Activated T-cell treated with anti-CD3 and anti-CD28 coated beads for 24 hours (primary cell): ENCODE data around the gene ASAP2.

Source experiments
- DNase-seq: peaks from one replicate; pipeline ENCODE4 v3.0.0-alpha.2; 2020; ENCODE audit warnings: low read depth

ASAP2 gene

GRCh38 chr2:9275399-9275798, 68.8 kb downstream of the ASAP2 start:
- no peak for DNase-seq

DNA sequence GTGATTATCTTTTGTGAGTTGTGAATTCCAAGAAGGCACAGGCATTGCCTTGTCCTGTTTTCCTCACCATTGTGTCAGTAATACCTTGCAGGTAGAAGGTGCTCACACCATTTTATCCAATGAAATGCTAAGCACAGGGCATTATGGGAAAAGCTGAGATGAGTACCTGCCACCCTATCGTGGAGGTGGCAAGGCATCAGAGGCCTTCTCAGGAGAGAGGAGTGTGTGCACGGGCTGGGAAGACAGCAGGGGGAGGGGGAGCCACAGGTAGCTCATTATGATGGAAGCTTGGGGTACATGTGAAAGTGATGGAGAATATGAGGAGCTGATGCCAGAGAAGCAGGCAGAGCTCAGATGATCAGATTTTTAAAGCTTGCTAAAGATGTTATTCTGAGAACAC, 69.5 kb downstream of the ASAP2 start:
- DNase-seq, result no peak

DNA sequence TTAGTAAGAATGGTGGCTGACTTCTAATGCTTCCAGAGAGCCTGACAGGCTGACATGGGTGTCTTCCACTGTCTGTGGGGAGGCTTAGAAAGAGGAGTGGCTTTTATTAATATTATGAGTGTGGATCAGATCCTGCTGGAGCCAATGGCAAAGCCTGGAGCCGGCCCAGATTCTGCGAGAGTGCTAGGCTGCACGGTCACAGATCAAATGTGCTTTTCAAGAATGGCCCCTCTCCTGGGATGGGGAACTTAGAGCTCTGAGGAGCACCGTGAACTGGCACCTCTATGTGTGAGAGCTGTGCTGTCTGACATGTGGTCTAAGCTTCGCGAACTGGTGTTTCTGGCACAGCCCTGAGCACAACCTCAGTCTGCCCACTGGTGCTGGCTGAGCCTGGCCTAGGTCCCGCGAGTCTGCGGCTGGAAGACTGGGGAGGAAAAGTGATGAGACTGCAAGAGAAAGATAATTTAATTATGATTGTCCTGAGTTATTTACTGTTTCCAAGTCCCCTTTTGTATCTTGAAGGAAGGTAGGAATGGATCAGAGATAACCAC, 70.4 kb downstream of the ASAP2 start:
- no peak for DNase-seq

- no peak for DNase-seq
Measured at GRCh38 chr2:9278439-9278838, 71.8 kb downstream of the ASAP2 start.

GRCh38 chr2:9279426-9279825, 72.8 kb downstream of the ASAP2 start:
- DNase-seq, result no peak

- DNase-seq, result no peak
Measured at GRCh38 chr2:9280224-9280623, 73.6 kb downstream of the ASAP2 start.

GRCh38 chr2:9281145-9281544, 74.5 kb downstream of the ASAP2 start:
- DNase-seq, result no peak

DNA sequence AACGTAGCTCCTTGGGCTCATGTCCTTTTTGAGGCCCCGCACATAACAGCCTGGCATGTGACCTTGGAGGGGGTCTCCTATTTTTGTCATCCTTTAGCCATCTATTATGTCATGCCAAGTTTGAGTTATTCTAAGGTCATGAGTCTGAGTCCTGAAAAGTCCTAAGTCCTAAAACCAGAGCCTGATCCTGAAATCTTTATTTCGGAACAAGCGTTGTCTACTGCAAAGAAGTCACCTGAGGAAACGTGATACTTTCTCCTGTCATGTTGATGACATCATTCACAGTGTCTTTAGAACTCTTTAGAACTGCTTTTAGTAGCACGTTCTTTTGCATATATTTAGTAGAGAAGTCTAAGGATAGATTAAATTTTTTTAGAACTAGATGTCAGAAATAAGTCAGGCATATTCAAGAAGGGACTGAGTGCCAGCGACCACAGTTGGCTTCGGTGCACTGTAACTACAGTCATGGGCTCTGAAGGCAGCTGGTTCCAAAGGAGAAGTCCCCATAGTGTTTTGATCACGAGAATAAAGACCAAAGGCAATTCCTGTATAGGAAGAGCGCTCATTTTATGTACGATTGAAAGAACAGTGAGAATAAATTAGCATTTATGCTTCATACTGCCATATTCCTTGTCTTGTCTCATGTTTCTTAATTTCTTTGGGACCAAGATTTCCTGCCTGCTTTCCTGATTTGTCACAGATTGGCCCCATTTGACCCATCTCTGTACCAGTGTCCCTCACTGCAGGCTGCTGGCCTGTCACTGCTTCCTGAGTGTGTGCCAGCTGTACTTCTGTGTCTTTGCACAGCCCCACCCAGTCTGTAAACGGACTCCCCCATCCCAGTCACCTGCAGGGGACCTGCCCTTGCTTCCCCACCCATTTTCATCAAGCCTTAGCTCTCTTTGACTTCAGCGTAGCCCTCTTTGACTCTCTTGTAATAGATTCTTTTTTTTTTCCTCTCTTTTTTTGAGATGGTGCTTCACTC, 75.8 kb downstream of the ASAP2 start:
- no peak for DNase-seq

DNA sequence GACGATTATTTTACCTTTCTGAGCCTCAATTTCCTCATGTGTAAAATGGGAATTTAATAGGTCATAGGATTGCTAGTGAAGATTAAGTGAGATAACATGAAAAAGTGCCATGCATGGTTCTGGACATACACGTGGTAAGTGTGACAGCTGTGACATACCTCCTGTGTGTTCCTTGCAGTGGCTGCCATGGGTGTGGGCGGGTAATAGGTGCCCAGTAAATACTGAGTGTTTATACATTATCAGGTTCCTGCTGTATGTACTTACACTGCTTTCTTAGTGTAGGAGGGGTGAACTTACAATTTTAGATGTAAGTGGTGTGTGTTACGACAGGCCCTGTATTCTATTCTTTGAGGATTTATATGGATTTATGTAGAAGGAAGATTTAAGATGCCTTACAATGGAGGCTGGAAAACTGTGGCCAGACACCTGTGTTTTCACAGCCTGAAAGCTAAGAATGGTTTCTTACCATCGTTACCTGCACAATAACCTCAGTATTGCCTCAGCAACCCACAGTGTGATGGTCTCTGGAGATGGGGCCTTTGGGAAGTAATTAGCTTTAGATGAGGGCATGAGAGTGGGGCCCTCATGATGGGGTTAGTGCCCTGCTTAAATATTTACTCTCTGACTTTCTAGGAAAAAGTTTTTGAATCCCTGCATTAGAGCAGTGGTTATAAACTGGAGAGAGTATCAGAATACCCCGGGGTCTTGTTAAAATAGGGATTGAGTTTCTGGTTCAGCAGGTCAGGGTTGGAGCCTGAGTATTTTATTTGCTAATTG, 78.1 kb downstream of the ASAP2 start:
- no peak for DNase-seq

- no peak for DNase-seq
Measured at GRCh38 chr2:9285385-9285920, 78.8 kb downstream of the ASAP2 start.

DNA sequence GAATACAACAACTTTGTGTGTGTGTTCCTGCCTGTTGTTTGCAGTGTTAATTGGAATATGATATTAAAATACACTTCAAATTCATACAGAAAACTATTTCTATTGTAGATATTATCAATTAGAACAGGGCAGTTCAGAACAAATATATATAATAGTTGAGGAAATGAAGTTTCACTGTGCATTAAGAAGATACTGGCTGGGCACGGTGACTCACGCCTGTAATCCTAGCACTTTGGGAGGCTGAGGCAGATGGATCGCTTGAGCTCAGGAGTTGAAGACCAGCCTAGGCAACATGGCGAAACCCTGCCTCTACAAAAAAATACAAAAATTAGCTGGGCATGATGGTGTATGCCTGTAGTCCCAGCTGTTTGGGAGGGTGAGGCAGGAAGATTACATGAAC, 79.3 kb downstream of the ASAP2 start:
- no peak for DNase-seq

DNA sequence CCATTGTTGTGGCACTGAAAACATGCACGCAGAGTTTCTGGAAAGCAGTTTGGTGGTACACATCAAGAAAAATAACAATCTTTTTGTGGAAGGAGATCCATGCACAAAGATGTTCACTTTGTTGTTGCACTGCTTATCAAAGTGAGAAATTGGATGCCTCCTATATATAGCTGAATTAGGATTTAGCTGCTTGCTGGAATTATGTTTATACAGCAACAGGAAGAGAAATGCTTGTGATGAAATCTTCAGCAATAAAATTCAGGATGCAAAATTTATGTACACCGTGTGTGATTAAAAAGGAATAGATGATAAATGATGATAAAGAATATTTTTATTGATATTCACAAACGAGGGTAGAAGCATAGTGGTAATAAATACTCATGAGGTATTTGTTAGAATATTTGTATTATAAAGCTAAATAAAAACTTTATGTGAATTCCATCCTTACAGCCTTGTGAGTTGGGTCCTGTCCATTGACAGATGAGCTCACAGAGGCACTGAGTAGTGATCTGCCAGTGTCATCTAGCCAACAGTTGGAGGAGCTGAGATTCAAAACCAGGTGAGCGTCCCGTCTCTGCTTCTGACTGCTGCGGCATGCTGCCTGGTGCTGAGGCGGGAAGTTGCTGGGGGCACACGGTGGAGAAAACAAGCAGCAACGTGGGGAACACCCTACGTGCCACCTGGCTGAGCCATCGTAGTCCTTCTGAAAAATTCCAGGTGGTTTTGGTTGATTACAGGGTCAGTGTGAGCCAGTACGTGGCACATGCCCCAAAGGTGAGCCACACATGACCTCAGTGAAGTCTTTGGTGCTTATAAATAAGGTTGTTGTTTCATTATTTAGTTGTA, 80.2 kb downstream of the ASAP2 start:
- DNase-seq, result no peak

DNA sequence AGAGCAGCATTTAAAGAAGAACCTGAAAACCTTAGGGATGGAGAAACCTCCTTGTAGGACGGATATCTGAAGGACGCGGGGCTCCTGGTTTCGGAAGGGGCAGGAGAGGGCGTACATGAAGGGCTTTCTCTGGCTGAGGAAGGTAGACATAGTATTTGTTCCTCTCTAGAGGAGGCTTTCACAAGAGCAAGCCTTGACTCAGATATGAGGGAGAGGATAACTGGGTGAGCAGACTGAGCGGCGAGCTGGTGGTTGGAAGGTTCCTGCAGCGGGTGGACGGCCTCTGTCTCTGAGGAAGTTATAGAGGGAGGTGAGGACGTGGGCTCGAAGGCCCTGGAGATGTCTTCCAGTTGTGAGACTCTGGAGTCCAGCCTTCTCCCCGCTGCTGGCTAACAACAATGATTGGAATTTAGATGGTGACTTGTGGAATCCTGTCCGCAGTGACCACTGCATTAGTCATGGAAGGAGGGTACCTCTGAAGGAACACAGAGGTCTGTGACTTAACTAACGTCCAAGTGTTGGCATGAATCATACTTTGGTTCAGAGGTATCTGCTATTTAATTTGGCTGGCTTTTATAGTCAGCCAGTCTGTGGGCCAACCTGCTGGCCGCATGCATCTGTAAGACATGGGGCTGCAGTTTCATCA, 80.9 kb downstream of the ASAP2 start:
- no peak for DNase-seq

- no peak for DNase-seq
Measured at GRCh38 chr2:9288233-9288632, 81.6 kb downstream of the ASAP2 start.

- no peak for DNase-seq
Measured at GRCh38 chr2:9288681-9289338, 82.2 kb downstream of the ASAP2 start.

DNA sequence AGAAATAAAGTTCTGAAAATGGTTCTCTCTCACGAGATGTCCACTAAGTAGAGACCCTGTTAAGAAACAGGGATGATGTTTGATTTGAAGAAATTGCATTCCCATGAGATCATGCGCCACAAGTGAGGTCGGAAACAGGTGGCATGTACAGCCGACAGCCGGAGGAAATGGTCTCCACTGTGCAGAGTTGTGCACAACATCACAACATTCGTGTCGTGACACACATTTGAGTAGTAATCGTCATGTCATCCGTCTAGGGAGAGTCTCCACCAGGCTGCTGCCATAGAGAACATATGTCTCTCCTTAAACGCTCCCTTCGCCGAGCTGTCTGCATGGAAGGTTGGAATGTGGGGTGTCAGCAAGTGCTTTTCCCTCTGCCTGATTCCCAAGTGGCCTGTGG, 84.7 kb downstream of the ASAP2 start:
- no peak for DNase-seq

DNA sequence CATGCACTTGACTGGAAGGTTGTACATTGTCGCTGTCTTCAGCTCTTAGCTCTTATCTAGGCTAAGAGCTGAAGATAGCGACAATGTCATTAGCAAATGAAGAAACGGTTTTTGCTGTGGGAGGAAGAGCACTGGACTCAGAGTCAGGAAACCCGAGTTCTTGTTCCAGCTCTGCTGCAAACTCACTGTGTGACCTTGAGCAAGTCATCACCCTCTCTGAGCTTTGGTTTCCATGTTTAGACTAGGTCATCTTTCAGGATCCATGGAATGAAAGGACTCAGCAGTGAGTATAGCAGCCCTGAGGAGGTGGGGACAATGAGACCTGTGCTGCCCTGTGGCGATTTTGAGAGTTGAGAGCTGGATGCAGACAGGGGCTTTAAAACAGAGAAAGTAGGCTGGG, 85.3 kb downstream of the ASAP2 start:
- DNase-seq, result no peak

GRCh38 chr2:9292426-9292825, 85.8 kb downstream of the ASAP2 start:
- no peak for DNase-seq

- no peak for DNase-seq
Measured at GRCh38 chr2:9294764-9295163, 88.2 kb downstream of the ASAP2 start.

DNA sequence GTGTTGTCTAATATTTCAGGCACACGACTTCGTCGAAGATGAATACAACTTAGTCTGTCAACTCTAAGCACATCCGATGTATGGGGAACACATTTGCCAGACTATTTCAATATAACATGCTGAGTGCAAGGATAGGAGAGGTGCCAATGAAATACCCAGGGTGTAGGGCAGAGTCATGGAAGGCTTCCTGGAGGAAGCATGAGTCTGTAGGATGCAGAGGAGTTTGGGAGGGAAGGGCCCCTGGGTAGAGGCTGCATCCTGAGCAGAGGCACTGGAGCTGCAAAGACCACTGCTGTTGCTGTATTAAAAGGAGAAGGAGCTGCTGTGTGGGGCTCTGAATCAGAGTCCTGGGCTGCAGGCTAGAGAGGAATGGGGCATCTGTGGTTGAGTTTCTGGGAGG, 89.9 kb downstream of the ASAP2 start:
- DNase-seq, result no peak

DNA sequence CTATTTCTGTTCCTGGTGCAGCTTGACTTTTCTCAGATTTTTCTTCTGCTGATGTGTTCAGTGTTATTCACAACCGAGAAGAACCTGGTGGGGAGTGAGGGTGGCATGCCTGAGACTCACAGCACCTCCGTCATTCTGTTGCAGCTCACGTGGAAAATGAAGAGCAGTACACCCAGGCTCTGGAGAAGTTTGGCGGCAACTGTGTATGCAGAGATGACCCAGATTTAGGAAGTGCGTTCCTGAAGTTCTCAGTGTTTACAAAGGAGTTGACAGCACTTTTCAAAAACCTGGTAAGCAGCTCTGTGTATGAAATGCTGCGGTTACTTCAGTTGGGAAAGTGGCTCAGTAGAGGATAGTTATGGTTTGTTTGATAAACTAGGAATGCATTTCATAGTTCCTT, 90.5 kb downstream of the ASAP2 start:
- no peak for DNase-seq
